Neural progenitor cell (in vitro differentiated cells): ENCODE data around the gene CXCL14. TPM values are rescaled to one million over a fixed set of nuclear protein-coding genes. Genes with fewer than 3 reads are reported as not detected.

Source experiments
- DNase-seq: peaks from one replicate; pipeline ENCODE4 v3.0.0-alpha.2; 2016; ENCODE audit warnings: low spot score
- H2AFZ ChIP-seq: fragments of 200-600 bp; sonication (generic); replicated peaks from 2 replicates; pipeline ENCODE4 v1.6.1; 2016; ENCODE audit warnings: antibody characterized with exemption
- H3F3A ChIP-seq: fragments of 200-600 bp; sonication (generic); 2 replicates; pipeline ENCODE4 v1.6.1; 2016; ENCODE audit warnings: antibody characterized with exemption, low read depth
- H3K27ac ChIP-seq: fragments of 200-600 bp; sonication (generic); 2 replicates; pipeline ENCODE4 v1.5.1; 2016; ENCODE audit warnings: mild to moderate bottlenecking
- H3K27me3 ChIP-seq: fragments of 200-600 bp; sonication (generic); 2 replicates; pipeline ENCODE4 v1.6.1; 2016; ENCODE audit warnings: mild to moderate bottlenecking, moderate library complexity
- H3K36me3 ChIP-seq: fragments of 200-600 bp; sonication (generic); 2 replicates; pipeline ENCODE4 v1.5.1; 2016
- H3K4me1 ChIP-seq: fragments of 200-600 bp; sonication (generic); 2 replicates; pipeline ENCODE4 v1.6.1; 2016; ENCODE audit warnings: mixed run types
- H3K4me2 ChIP-seq: fragments of 200-600 bp; sonication (generic); 2 replicates; pipeline ENCODE4 v1.6.1; 2016
- H3K4me3 ChIP-seq: fragments of 200-600 bp; sonication (generic); 2 replicates; pipeline ENCODE4 v1.5.1; 2016
- H3K79me2 ChIP-seq: fragments of 200-600 bp; sonication (generic); 2 replicates; pipeline ENCODE4 v1.6.1; 2016; ENCODE audit warnings: low read depth
- H3K9ac ChIP-seq: fragments of 200-600 bp; sonication (generic); 2 replicates; pipeline ENCODE4 v1.6.1; 2016
- H3K9me3 ChIP-seq: fragments of 200-600 bp; sonication (generic); 2 replicates; pipeline ENCODE4 v1.5.1; 2016; ENCODE audit warnings: low read depth
- H4K20me1 ChIP-seq: fragments of 200-600 bp; sonication (generic); 2 replicates; pipeline ENCODE4 v1.6.1; 2016; ENCODE audit warnings: low read depth
- H3K27ac Mint-ChIP-seq: 3 replicates; pipeline ENCODE4 v1.8.0; 2021; ENCODE audit warnings: mixed read lengths
- H3K27me3 Mint-ChIP-seq: 2 replicates; pipeline ENCODE4 v1.8.0; 2022; ENCODE audit warnings: low read depth, mild to moderate bottlenecking, inconsistent platforms, moderate library complexity, mixed read lengths; ENCODE audit not compliant: insufficient read depth
- H3K36me3 Mint-ChIP-seq: 3 replicates; pipeline ENCODE4 v1.8.0; 2021; ENCODE audit warnings: mixed read lengths
- H3K4me1 Mint-ChIP-seq: 3 replicates; pipeline ENCODE4 v1.8.0; 2021; ENCODE audit warnings: mixed read lengths
- H3K4me3 Mint-ChIP-seq: 3 replicates; pipeline ENCODE4 v1.8.0; 2021; ENCODE audit warnings: mild to moderate bottlenecking, moderate library complexity, mixed read lengths
- H3K9me3 Mint-ChIP-seq: 3 replicates; pipeline ENCODE4 v1.8.0; 2020; ENCODE audit warnings: mixed read lengths
- CTCF ChIP-seq: fragments of 200-600 bp; sonication (generic); IDR thresholded peaks from 2 replicates; pipeline ENCODE4 v1.5.1; 2017; ENCODE audit warnings: antibody characterized with exemption, mild to moderate bottlenecking
- EZH2 ChIP-seq: fragments of 200-600 bp; sonication (generic); IDR thresholded peaks from 2 replicates; pipeline ENCODE4 v1.6.1; 2017; ENCODE audit warnings: antibody characterized with exemption, mild to moderate bottlenecking, moderate library complexity
- EZH2phosphoT487 ChIP-seq: fragments of 200-600 bp; sonication (generic); IDR thresholded peaks from 2 replicates; pipeline ENCODE4 v1.6.1; 2017; ENCODE audit warnings: antibody characterized with exemption
- total RNA-seq: library from RNA; depleted of rRNA; stranded (reverse); fragments of >200 nt; gene quantifications from 2 replicates; pipeline ENCODE4 v1.2.3, GENCODE V29; 2015; ENCODE audit warnings: low replicate concordance

CXCL14 gene
- total RNA-seq, 1 donor from 2014 or later = 0.45 TPM

GRCh38 chr5:135571066-135571609 is 7.7 kb downstream of the CXCL14 start:
- peaks cover 4% of the 10 kb centered on the region for H4K20me1 ChIP-seq
- no peak overlapping the region for H3K4me3 Mint-ChIP-seq
- peaks cover 15% of the 10 kb centered on the region for H3K27me3 Mint-ChIP-seq
- no peaks in the 10 kb centered on the region for H3K9me3 ChIP-seq
- peaks cover 15% of the 10 kb centered on the region for H3K27me3 ChIP-seq
- no peaks in the 10 kb centered on the region for H3K9me3 Mint-ChIP-seq
- no peak overlapping the region for H3K27ac ChIP-seq
- no peaks in the 10 kb centered on the region for H3K36me3 ChIP-seq
- H3K4me3 ChIP-seq = no peak overlapping the region
- H3K36me3 Mint-ChIP-seq = no peaks in the 10 kb centered on the region
- no peak for DNase-seq
- no peaks in the 10 kb centered on the region for H3K79me2 ChIP-seq
- H3K9ac ChIP-seq = no peak overlapping the region
- H3K4me2 ChIP-seq = no peak overlapping the region
- no peak overlapping the region for H2AFZ ChIP-seq
- peaks cover 4% of the 10 kb centered on the region for H3K4me1 ChIP-seq
- peaks cover 56% of the 10 kb centered on the region for H3K4me1 Mint-ChIP-seq
- TF ChIP-seq EZH2 (no peak), EZH2phosphoT487 (no peak), CTCF (no peak)
- no peak overlapping the region for H3K27ac Mint-ChIP-seq
- peaks cover 2% of the 10 kb centered on the region for H3F3A ChIP-seq

GRCh38 chr5:135570453-135570764 is 8.4 kb downstream of the CXCL14 start:
- peaks cover 55% of the 10 kb centered on the region for H3K4me1 Mint-ChIP-seq

GRCh38 chr5:135569755-135570452 is 8.9 kb downstream of the CXCL14 start:
- Histone ChIP-seq H4K20me1 (no peaks in the 10 kb centered on the region), H3K4me3 (no peak overlapping the region), H3K79me2 (no peaks in the 10 kb centered on the region), H3K27me3 (peaks cover 17% of the 10 kb centered on the region), H2AFZ (no peak overlapping the region), H3K4me1 (no peaks in the 10 kb centered on the region), H3F3A (no peaks in the 10 kb centered on the region), H3K9ac (no peak overlapping the region), H3K4me2 (no peak overlapping the region), H3K36me3 (no peaks in the 10 kb centered on the region), H3K27ac (no peak overlapping the region), H3K9me3 (no peaks in the 10 kb centered on the region)
- H3K4me1 Mint-ChIP-seq = peaks cover 59% of the 10 kb centered on the region
- DNase-seq = peak; percentile 78
- H3K27ac Mint-ChIP-seq = no peak overlapping the region
- TF ChIP-seq CTCF (peak; percentile 56), EZH2phosphoT487 (no peak), EZH2 (no peak)
- no peak overlapping the region for H3K4me3 Mint-ChIP-seq
- H3K27me3 Mint-ChIP-seq = peaks cover 15% of the 10 kb centered on the region
- H3K9me3 Mint-ChIP-seq = no peaks in the 10 kb centered on the region
- no peaks in the 10 kb centered on the region for H3K36me3 Mint-ChIP-seq

More at GRCh38 chr5:135570453-135570764, 8.4 kb downstream of the CXCL14 start:
- no peaks in the 10 kb centered on the region for H3K36me3 ChIP-seq
- H3K4me3 Mint-ChIP-seq = no peak overlapping the region
- no peaks in the 10 kb centered on the region for H3K79me2 ChIP-seq
- no peaks in the 10 kb centered on the region for H3K9me3 ChIP-seq
- no peak for TF ChIP-seq CTCF
- no peak for TF ChIP-seq EZH2
- no peak for TF ChIP-seq EZH2phosphoT487
- H4K20me1 ChIP-seq = no peaks in the 10 kb centered on the region
- no peak overlapping the region for H3K4me2 ChIP-seq
- no peak overlapping the region for H3K4me3 ChIP-seq
- no peak overlapping the region for H3K9ac ChIP-seq
- H3K27ac Mint-ChIP-seq = no peak overlapping the region
- peaks cover 17% of the 10 kb centered on the region for H3K27me3 ChIP-seq
- H2AFZ ChIP-seq = no peak overlapping the region
- H3K4me1 ChIP-seq = no peaks in the 10 kb centered on the region
- H3K36me3 Mint-ChIP-seq = no peaks in the 10 kb centered on the region
- H3K27me3 Mint-ChIP-seq = peaks cover 15% of the 10 kb centered on the region
- H3K27ac ChIP-seq = no peak overlapping the region
- no peak for DNase-seq
- no peaks in the 10 kb centered on the region for H3F3A ChIP-seq
- no peaks in the 10 kb centered on the region for H3K9me3 Mint-ChIP-seq
